HG03442 (cell line): Measurements from ENCODE around the gene RNU2-63P.
"Not testable (repeated sequence)": the region's sequence is repeated elsewhere in the genome, so short reads cannot be mapped to it uniquely, and the experiment has no call there.

ENCODE experiments used
- ATAC-seq: cut with Tn5 transposase; IDR thresholded peaks from one replicate; pipeline ENCODE4 v1.9.1; 2021; ENCODE audit warnings: mild to moderate bottlenecking, moderate library complexity; ENCODE audit not compliant: unreplicated experiment

The RNU2-63P gene

GRCh38 chr2:87987473-87987872, 28.9 kb downstream of the RNU2-63P start:
- not testable (repeated sequence) for ATAC-seq

- ATAC-seq = not testable (repeated sequence)
Observed at GRCh38 chr2:87985902-87986301, 30.4 kb downstream of the RNU2-63P start.

- ATAC-seq = not testable (repeated sequence)
Observed at GRCh38 chr2:87981182-87981581, 35.2 kb downstream of the RNU2-63P start.

- ATAC-seq = not testable (repeated sequence)
Observed at GRCh38 chr2:87972385-87972784, 44.0 kb downstream of the RNU2-63P start.
